Stimulated activated CD4-positive, alpha-beta T cell treated with anti-CD3 and anti-CD28 coated beads, Interleukin-1b, Interleukin-23, amount 100 ng/mL, for 4 hours (primary cell): Measurements from ENCODE around the gene C17orf75.
A peak's percentile ranks its signal among the peaks of the same experiment; 100 is the strongest.
"Not testable (repeated sequence)": the region's sequence is repeated elsewhere in the genome, so short reads cannot be mapped to it uniquely, and the experiment has no call there.

Experiments used
- DNase-seq, 2 donors: peaks; one replicate each; pipeline ENCODE4 v3.0.0-alpha.2; 2020; ENCODE audit warnings: low read depth in 2 of 2

Gene C17orf75, protein sequence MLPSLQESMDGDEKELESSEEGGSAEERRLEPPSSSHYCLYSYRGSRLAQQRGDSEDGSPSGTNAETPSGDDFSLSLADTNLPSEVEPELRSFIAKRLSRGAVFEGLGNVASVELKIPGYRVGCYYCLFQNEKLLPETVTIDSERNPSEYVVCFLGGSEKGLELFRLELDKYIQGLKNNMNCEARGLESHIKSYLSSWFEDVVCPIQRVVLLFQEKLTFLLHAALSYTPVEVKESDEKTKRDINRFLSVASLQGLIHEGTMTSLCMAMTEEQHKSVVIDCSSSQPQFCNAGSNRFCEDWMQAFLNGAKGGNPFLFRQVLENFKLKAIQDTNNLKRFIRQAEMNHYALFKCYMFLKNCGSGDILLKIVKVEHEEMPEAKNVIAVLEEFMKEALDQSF

DNA sequence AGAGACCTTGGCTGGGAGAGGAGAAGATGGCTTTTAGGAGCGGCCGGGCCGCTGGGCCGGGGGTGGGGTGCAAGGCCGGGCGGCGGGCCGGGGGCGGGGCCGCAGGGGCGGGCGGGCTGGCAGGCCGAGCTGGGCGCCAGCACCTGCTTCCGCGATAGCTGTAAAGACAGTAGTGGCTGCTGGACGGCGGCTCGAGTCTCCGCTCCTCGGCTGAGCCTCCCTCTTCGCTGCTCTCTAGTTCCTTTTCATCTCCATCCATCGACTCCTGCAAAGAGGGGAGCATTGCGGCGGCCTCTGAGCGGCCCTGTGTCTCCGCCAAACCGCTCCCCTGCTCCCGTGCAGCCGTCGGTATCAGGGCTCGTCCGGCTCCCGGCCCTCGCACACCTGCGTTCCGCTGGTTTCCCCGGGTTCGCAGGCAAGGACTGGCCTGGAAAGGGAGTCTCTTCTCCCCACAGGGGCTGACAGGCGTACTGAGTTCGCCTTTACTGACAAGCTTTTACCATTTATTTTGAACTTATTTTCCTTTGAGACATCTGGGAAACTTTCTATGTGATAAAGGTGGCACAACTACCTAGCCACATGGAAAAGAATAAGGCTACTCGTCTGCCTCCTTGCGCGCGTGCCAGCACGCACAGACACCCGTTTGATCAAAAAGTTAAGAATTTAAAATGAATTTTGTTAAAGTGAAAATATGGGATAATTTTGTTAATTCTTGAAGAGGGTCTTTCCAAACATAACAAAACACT is at the start of gene C17orf75:
TSS of gene C17orf75 (minus strand) at position 317 of the 746 bp plus-strand sequence. CDS start at position 283, 34 bp downstream.
- peak; percentile 75 for DNase-seq

DNA sequence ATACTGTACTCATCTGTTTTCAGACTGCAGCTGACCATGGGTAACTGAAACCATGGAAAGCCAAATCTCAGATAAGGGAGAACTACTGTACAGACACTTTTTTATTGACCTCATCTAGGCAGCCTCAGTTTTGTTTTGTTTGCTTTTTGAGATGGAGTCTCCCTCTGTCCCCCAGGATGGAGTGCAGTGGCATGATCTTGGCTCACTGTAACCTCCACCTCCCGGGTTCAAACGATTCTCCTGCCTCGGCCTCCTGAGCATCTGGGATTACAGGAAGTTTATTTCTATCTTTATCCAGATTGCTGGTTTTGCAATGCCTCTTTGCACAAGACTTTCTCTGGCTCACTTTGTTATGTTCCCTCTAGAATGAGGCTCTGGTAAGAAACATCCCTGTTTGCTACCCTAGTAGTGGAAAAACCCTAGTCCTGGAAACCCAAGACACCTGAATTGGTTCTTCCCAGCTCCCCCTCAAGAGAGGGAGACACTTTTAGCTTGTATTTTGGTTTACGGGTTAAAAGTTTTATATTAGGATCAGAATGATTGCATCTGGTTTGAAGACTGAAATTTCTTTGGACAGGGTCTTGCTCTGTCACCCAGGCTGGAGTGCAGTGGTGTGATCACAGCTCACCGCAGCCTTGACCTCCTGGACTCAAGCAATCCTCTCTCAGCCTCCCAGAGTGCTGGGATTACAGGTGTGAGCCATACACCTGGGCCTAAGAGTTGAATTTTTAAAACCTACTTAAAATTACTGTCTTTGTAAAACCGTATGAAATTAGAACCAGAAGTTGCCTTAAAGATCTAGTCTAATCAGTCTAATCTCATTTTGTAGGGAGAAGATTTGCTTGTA is 46.9 kb upstream of the C17orf75 start:
- DNase-seq, result no peak

DNA sequence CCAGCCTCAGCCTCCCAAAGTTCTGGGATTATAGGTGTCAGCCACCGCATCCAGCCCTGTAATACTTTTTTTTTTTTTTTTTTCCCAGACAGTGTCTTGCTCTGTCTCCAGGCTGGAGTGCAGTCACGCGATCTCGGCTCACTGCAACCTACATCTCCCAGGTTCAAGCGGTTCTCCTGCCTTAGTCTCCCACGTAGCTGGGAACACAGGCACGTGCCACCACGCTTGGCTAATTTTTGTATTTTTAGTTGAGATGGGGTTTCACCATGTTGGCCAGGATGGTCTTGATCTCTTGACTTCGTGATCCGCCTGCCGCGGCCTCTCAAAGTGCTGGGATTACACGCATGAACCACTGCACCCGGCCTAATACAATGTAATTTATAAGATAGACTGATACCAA is 46.2 kb upstream of the C17orf75 start:
- DNase-seq, result not testable (repeated sequence)

DNA sequence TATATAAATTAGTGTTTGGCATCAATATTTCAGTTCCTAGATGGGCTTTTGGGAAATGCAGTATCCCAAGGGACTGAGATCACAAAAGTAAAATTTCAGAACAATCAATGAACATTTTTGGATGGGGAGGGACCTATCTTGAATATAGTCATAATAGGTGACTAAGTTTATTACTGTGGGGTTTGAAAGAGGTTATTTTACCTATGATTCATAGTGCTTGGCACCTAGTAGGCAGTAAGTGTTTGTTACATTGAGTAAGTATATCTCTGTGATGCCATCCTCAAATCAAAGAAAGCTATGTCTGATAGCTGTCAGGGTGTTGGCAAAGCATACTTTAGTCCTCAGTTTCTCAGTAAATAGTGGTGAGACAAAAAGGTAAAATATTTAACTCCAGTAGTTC is 44.9 kb upstream of the C17orf75 start:
- no peak for DNase-seq

DNA sequence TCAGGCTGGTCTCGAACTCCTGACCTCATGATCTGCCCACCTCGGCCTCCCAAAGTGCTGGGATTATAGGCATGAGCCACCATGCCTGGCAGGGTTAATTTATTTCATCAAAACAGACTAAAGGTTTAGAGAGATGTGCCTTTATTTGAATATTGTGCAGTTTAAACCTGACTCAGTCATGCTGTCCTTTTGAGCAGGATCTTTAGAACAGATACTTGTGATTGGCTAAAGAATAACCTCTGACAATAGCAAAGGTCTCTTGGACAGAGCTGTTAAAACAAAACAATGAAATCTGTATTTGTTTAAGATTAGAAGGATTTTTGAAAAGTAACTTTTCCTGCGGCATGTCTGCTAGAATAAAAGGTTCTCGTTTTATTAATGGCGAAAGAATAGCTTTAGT is 44.0 kb upstream of the C17orf75 start:
- no peak for DNase-seq

DNA sequence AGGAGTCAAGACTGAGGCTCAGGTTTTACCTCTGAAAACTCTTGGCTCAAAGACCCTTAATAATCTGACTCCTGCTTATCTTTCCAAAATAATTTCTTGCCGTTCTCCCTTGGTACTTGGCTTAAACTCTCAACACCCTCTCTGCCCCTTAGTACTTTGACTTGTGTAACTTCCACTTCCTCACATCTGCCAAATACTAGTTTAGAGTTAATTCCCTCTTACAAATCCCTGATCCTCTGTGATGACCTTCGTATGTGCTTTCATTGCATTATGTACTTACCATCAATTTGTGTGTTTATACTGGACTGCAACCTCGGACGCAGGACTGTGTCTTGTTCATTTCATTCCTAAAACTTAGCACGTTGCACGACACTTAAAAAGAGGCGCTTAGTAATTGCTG is 43.1 kb upstream of the C17orf75 start:
- DNase-seq, result no peak

DNA sequence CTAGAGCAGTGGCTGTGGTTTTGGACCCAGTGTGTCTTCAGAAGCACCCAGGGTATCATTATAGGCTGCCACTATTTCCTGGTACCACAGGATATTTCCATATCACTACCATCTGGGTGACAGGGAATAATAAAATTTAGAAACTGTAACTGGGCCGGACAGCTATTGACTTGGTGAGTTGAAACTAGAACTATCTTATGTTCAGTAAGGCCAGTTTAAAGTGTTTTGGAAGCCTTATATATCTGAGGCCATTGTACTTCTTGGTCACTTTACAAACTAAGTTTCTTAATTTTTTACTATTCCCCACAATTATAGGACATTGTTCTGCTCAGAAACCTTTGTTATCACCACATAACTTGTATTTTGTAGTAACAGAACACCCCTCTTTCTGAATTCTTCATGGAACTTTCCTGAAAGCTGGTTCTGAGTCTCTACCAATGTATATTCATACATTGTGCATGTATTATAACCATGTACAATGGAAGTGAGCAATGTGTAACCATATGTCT is 42.0 kb upstream of the C17orf75 start:
- no peak for DNase-seq

DNA sequence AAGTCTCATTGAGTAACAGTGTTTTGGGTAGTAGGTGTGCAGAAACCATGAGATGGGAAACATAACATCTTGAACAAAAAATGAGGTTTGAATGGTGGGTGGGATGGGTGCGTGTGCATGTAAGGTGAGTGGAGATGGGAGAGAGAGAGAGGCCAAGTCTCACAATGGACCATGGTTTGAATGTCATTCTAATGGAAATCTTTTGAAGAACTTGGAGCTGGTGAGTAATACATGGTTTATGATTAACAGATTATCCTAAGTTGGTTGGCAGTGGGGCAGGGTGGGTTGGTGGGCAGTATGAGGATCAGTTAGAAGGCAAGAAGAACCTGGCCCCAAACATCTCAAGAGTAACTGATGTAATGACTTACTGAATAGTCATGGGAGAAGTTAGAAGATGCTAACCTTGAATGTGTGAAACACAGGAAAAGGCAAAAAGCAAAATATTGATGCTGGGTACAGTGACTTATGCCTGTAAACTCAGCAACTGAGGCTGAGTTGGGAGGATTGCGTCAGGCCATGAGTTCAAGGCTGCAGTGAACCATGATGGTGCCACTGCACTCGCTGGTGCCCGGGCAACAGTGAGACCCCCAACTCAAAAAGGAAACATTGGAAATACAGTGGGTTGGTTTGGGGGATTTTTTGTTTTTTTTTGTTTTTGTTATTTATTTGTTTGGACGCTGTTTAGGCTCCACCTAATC is 40.7 kb upstream of the C17orf75 start:
- DNase-seq, result no peak

DNA sequence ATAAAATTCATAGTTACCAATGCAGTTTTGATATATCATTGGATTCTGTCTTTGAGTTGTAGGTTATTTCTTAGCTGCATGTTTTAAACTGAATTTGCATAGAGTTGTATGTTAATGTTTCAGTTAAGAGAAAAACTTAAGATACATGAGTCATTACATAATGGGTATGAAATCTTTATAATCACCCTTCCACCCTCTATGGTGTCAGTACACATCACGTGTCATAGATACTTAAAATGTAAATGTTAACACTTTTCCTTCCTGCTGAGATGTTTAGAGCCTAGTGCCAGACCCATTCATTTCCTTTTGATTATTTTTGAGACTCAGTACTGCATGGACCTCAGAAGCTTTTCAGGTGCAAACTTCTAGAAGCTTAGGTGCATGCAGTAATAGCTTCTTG is 28.5 kb upstream of the C17orf75 start:
- DNase-seq, result no peak

DNA sequence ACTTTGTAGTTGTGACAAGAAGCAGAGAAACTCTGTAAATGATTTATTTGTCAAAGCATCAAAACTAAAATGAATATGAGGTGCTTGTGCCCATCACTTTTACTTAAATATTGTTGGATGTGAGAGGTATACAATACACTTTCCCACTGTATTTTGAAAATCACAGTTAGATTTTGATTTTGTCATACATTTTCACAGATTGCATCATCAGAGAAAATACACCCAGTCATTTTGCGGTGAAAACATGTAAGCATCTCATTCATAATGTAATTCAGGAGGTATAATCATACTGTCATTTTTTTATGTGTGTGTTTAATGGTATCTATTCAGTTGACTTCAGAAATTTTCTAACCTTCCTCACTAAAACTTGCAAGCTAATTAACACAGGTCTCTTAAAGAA is 19.3 kb upstream of the C17orf75 start:
- DNase-seq, result no peak

DNA sequence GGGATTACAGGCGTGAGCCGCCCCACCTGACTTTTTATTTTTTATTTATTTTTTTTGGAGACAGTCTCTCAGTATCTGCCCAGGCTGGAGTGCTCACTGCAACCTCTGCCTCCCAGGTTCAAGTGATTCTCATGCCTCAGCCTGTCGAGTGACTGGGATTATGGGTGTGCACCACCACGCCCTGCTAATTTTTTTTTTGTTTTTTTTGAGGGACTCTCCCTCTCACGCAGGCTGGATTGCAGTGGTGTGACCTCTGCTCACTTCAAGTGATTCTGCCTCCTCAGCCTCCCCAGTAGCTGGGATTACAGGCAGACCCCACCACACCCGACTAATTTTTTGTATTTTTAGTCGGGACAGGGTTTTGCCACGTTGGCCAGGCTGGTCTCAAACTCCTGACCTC is 15.6 kb upstream of the C17orf75 start:
- DNase-seq, result no peak

DNA sequence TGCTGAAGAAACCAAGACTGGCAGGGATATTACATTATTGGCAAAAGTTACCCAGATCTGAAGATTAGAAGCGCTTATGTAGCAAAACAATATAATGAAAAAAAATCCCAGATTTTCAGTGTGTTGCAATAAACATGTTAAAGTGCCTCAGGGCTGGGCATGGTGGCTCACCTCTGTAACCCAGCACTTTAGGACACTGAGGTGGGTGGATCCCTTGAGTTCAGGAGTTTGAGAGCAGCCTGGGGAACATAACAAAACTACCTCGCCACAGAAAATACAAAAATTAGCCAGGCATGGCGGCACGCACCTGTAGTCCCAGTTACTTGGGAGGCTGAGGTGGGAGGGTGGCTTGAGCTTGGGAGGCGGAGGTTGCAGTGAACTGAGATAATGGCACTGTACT is 14.8 kb upstream of the C17orf75 start:
- DNase-seq, result no peak

DNA sequence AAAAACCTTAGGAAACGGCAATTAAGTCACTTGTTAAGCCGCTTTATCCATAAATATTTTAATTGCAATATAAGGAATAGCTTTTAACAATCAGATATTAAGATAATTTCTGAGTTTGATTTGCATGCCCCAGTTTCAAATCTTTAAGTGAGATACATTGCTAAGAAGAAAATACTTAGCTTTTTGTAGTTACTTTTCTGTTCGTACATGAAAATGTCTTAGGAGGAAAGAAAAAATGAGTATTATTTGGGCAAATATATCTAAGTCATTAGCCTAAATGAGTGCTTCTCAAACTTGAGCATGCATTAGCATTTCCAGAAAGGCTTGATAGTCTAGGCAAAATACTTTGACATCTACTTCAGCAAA is 14.4 kb upstream of the C17orf75 start:
- no peak for DNase-seq

DNA sequence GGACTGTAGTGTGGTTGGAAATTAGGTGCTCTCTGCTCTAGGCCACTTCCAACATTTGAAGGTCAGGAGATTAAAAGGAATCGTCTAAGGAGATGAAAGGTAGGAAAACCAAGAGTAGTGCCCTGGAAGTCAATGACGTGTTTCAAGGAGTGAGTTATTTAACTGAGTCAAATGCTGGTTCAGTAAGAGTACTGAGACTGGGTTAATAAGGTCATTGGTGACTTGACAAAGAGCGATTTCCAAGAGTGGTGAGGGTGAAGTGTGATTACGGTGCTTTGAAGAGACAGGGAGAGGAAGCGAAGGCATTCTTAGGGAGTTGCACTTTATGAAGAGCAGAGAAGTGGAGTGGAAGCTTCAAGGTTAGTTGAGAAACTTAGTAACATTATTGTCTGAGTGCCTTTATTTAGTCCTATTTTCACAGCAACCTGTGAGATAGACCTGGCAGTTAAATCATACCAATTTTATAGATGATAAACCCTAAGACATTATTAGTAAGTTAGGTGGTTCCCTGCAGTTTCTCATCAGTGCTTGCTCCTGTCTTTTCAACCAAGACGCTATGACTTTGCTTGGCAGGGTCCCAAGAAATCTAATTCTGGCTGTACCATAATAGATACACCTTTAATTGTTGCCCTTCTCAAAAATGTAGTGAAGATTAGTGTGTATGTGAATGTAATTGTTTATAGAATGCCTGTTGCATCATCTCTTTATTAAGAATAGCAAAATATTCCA is 13.8 kb upstream of the C17orf75 start:
- no peak for DNase-seq

DNA sequence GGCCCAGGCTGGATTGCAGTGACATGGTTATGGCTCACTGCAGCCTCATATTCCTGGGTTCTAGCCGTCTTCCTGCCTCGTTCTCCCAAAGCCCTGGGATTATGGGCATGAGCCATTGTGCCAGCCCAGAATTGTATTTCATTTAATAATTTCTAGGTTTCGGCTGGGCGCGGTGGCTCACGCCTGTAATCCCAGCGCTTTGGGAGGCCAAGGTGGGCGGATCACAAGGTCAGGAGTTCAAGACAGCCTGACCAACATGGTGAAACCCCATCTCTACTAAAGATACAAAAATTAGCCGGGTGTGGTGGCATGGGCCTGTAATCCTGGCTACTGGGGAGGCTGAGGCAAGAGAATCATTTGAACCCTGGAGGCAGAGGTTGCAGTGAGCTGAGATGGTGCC is 10.8 kb upstream of the C17orf75 start:
- DNase-seq, result not testable (repeated sequence)

DNA sequence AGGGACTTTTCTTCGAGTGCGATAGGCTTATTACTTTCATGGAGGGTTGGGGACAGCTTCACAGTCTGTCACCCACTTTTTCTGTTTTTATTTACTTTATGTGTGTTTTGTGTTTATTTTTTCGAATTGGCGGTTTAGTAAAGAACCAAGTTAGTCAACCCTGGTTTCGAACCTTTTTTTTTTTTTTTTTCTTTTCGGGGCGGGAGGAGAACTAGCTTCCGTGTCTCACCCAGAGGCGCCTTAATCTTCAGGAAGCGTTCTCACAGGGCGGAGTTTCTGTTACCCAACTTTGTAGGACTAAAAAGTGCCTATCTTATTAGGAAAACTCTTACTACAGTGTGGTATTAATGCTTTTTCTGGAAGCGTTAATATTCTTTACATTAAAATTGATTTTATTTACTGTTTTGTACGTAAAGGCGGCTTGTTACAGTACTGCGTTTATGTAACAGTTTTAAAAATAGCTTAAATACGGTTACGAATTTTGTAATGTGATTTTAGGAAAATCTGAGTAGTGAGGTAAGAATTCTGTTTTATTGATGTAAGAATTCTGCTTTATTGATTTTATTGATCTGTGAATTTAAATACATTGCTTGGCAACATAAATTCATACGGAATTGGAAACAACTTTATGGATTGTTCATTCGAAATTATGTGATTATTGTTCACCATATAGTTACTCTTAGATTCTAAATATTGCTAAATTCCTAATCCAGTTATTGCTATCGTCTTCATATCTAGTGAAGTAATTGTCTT is 8.9 kb upstream of the C17orf75 start:
- no peak for DNase-seq

DNA sequence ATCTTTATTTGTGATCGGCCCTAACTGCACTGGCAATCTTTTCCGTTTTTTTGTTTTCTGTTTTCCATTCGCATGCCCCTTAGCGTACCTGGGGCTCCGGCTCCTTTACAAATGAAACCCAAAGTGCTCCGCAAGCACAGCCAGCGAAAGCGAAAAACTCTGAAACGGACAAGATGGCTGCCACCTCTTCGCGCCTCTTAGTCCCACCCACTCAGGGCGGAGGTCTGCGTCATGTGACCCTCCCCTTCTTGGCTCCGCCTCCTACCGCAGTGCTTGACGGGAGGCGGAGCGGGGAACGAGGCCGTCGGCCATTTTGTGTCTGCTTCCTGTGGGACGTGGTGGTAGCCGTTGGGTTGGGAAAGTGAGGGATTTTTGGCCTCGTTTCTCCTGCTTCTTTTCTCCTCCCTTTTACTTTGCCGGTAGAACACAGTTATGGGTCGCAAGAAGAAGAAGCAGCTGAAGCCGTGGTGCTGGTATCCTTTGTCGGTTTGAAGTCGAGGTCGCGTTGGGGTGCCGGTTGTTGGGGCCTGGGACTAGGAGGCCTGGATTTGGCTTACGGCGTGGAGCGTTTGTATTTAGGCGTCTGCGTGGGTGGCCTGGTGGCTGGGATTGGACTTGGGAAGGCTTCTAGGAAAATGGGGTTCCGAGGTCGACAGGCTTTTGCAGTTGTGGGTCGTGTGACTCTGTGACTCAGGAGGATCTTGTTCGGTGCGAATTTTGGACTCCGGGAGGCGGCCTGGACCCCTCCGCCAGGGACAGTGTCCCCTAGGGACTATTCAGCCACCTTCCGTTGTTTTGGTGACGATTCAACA is 8.1 kb upstream of the C17orf75 start, which contains the start of gene ZNF207:
TSS of gene ZNF207 (plus strand) at position 304 of the 812 bp plus-strand sequence. CDS start at position 433, 129 bp downstream.
- peak; percentile 87 to 91 for DNase-seq

DNA sequence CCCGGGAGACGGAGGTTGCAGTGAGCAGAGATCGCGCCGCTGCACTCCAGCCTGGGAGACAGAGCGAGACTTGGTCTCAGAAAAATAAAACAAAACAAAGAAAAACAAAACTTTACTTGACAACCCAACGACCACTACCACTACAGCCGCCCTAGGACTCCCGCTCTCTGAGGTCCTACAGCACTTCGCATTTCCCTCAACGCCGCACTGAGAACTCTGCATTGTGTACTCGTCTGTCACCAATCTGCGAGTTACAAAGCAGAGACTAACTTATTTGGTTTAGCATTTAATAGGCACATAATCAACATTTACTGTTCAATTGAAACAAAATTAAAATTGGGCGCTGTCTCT is 7.5 kb upstream of the C17orf75 start:
- DNase-seq, result no peak

DNA sequence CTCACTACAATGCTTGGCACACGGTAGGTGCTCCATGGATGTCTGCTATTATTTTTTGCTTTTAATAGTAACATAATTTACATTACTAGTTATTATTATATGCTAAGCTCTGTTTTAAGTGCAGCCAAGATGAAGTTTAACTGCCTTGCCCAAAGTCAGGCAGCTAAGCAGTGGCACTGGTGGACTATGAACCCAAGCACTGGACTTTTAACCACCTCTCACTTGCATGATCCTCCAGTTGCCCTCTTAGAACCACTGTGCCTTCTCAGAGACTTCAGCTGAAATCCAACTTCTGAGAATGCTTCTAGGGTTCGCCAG is 6.5 kb upstream of the C17orf75 start:
- no peak for DNase-seq
